ENCODE results near the gene DOCK4.
A peak's percentile ranks its signal among the peaks of the same experiment; 100 is the strongest.

DOCK4 gene

DNA sequence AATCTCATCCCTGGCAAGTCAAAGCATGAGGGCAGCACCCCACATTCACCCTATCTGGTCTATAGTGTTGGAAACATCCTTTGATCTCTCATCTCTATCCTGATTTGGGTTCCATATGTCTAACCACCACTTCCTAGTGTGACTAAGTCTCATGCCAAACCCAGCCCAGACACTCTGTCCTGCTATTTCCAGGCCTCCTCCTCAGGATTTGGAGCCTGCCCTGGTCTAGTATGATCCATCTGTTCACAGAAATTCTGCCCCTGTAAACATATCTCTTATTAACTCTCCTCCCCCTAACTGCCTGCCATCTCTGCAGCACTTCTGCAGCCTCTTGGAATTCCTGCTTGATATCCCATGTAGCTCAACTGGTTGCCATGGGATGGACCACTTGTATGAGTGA is 323.0 kb downstream of the DOCK4 start:
- DNase-seq, result no peak

DNA sequence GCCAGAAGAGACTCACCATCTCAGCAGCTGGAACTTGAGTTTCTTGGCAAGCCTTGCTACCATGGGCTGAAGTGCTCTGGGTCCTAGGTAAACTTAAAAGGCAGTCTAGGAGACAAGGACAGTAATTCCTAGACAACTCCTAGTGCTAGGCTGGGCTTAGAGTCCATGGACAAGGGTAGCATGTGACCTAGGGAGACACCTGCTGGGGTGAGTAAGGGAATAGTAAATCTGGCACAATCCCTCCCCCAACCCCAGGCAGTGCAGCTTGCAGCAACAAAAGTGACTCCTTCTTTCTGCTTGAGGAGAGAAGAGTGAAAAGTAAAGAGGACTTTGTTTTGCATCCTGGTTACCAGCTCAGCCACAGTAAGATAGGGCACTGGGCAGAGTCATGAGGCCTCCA is 327.4 kb downstream of the DOCK4 start:
- DNase-seq, result no peak

- DNase-seq, result no peak
Observed at GRCh38 chr7:111877931-111878330, 328.3 kb downstream of the DOCK4 start.

DNA sequence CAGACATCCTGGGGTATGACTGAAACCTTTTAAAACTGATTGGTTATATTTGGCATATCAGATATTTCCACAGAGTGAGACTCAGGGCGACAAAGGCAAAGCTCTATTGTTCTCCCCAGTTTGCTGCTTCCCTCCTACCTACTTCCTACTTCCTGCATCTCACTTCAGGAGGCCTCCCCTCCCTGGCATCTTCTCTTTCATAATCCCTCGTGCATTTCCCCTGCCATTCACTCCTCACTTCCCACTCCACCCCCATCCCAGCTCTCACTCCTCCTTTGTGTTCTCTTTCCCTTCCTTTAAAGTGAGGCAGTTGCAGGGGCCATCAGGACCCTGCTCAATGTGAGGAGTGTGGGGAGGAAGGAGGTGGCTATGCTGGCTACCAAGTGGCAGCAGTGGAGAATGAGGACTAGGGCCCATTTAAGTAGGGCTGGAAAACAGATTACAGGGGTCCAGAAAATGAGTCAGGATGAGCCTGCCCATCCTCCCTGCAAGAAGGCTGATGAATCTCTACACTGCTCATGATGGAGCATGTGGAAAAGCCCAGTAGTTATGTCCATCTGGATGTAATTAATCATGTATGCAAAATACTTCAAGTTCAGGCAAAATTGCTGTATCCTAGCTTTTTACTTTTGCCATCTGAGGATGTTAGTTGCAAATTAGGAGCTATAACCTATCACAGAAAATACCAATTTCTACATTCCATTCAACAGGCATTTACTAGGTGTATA is 332.1 kb downstream of the DOCK4 start:
- DNase-seq, result no peak

GRCh38 chr7:111873326-111873646 is 332.9 kb downstream of the DOCK4 start:
- no peak for DNase-seq

- no peak for DNase-seq
Observed at GRCh38 chr7:111872450-111873325, 333.5 kb downstream of the DOCK4 start.

DNA sequence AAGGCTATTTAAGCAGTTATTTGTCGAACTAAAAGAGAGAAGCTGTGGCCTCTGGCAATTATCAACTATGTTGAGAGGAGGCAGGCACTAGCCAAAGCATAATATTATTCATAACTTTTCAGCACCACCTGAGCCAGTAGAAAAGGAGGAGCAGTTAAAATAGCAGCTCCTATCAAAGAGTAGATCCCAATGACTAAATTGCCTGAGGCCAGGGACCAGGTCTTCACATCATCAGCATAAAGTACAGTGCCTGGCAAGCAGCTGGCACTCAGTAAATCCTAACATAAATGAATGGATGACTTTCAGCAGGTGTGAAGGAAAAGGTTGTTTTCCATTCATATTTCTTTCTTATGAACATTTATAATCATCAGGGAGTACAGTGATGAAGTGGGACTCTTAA is 334.9 kb downstream of the DOCK4 start:
- DNase-seq, result no peak

- no peak for DNase-seq
Observed at GRCh38 chr7:111869280-111869679, 336.9 kb downstream of the DOCK4 start.

DNA sequence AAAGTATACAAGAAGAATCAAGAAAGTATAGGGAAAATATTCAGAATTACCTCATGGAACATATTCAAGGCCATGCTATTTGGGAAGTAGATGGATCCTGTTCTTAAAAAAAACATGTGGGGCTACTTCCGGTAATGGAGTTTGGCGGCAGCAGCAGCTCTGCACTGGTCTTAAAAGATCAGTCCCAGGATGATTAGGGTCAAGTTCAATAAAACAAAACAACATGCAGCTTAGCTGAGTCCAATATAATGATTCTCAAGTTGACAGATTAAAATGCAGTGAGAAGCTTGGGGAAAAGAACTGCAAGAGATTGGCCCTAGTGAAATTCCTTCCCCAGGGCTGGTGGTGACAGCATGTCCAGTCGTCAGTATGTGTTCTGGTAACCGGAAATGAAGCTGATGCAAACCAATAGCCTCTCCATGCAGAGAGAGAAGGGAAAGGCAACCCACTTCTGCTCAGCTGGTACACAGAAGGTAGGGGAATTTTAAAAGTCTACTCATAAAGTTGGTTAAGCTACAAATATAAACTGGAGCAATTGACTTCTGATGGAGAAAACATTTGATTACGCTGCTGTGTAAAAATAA is 338.8 kb downstream of the DOCK4 start:
- DNase-seq, result peak; percentile 9

GRCh38 chr7:111866787-111867186 is 339.4 kb downstream of the DOCK4 start:
- DNase-seq, result no peak

GRCh38 chr7:111865430-111865829 is 340.8 kb downstream of the DOCK4 start:
- no peak for DNase-seq

DNA sequence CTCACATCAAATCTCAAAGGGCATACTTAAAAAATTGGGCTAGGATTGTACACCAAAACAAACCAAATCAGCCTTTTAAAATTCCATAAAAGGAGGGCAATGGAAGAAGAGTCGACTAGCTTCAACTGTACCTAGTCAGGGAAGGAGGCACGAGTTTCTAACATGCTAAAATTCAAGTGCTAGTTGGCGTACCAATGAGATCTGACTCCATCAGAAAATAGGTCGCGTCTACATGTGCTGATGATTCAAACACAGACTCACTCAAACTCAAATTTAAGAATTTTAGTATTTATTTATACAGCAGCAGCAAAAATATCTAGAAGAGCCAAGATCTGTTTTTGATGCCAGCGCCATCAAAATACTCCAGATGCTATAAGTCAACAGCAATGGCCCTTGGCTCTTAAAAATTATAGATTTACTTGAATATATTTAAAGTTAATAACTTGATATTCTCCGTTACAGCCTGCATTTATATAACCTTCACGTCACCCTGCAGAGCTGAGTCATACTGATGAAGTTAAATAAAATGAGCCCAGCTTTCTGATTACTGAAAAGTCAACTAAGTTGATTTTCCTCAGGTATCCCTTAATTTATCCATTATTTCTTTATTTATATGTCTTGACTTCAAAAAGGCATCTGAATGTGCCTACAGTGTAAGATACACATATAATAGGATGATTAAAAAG is 341.8 kb downstream of the DOCK4 start:
- no peak for DNase-seq

DNA sequence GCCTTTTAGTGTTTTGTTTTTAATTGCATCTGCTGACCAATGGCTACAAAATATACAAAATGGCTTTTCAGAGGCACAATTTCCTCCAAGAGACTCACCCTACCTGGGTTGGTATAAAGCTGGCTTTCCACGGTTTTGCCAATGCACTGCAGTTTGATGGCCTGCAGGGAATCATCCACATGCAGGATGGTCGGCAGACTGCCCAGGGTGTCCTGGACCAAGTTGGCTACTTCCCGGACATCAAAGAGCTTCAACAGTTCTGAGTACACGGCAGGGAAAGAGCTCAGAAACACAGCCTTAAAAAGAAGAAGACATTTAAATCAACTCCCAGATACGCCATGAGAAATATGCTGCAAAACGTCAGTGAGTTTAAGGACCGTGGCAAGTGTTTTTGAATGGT is 342.9 kb downstream of the DOCK4 start:
- DNase-seq, result no peak

GRCh38 chr7:111860248-111860647 is 346.0 kb downstream of the DOCK4 start:
- no peak for DNase-seq

DNA sequence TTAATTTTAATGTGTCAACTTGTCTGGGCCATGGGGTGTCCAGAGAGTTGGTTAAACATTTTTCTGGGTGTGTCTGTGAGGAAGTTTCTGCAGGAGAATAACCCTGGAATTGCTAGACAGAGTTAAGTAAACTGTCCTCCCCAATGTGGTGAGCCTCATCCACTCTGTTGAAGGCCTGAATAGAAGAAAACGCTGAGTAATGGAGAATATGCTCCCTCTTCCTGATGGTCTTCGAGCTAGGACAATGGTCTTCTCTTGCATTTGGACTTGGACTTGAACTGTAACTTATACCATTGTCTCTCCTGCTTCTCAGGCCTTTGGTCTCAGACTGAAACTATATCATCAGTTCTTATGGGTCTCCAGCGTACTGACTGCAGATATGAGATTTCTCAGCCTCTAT is 347.9 kb downstream of the DOCK4 start:
- no peak for DNase-seq

GRCh38 chr7:111855842-111856227 is 350.4 kb downstream of the DOCK4 start:
- peak; percentile 20 for DNase-seq

- DNase-seq, result peak; percentile 62
Observed at GRCh38 chr7:111855161-111855841, 350.9 kb downstream of the DOCK4 start.

DNA sequence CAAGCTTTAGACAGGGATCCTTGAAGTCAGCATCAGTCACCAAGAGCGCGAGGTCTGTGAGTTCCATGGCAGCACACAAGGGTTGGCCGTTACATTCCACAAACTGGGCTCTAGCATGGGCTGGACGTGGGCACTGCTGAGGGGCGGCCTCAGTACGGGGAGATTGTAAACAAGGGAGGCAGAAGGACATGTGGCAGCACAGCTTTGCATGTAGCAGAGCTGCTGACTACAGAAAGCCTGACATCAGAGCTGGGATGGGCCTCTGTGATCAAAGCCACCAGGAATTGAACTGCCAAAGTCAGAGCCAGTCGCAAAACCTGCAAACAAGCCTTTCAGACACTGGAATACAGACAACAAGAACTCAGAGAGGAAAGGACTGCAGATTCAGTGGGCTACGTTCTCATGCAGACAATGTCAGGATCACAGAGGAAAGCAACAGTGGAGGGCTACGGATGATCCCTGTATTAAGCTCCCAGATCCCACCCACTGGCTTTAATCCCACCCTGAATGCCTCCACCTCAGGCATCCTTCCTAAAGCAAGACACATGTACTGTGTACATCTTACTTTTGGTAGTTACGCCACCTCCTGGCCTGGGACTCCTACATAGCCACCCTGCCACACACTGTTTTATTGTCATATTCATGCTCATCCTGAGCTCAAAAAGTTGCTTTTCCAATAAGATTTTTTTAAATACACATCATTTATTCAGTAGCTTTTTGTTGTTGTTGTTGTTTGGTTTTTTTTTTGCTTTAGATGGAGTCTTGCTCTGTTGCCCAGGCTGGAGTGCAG is 352.8 kb downstream of the DOCK4 start:
- DNase-seq, result peak; percentile 13

DNA sequence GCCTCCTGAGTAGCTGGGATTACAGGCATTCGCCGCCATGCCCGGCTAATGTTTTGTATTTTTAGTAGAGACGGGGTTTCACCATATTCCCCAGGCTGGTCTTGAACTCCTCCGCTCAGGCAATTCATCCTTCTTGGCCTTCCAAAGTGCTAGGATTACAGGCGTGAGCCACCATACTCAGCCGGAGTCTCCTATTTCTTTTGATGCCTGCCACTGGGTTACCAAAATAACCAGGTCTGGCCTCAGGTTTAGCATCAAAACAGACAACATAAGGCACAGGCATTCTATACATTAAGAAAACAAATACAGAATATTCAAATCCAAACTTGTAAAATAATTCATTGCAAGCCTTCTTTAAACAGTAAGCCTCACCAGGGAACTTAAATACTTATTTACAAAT is 354.1 kb downstream of the DOCK4 start:
- no peak for DNase-seq

DNA sequence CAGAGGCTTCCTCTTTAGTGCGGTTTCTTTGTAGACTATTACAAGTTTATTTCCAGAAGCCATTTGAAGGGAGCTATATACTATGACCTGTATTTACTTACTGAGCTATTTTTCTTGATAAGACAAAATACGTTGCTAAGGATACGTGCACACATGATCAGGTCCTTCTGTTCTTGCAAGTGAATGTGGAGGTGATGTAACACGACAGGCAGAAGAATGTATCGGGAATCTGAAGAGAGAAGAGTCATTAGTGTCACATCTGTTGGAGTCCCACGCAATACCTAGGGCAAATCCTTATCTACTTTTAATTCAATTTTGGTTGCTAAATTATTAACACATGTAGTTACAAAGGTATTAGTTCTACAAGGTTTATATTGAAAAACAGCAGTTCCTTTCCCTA is 359.3 kb downstream of the DOCK4 start:
- DNase-seq, result no peak

- DNase-seq, result no peak
Observed at GRCh38 chr7:111845853-111846252, 360.3 kb downstream of the DOCK4 start.
